Cardiac muscle cell (in vitro differentiated cells and primary cell): Measurements from ENCODE around the gene ZCWPW2. TPM values are rescaled to one million over a fixed set of nuclear protein-coding genes. Genes with fewer than 3 reads are reported as not detected.

ENCODE experiments used
- DNase-seq, 2 donors: peaks; one replicate each; pipeline versions ENCODE4 v3.0.0 to v3.0.0-alpha.2; 2010 to 2017; ENCODE audit warnings: low read depth in 1 of 2, low spot score in 1 of 2
- H3K27ac ChIP-seq: fragments of 200-600 bp; sonication (generic); 2 replicates; pipeline ENCODE4 v1.5.1; 2016
- H3K27me3 ChIP-seq: fragments of 200-600 bp; sonication (generic); 2 replicates; pipeline ENCODE4 v1.6.0; 2016; ENCODE audit warnings: control low read depth
- H3K36me3 ChIP-seq: fragments of 200-600 bp; sonication (generic); 2 replicates; pipeline ENCODE4 v1.5.1; 2016; ENCODE audit warnings: control low read depth
- H3K4me1 ChIP-seq: fragments of 200-600 bp; sonication (generic); 2 replicates; pipeline ENCODE4 v1.8.1; 2017; ENCODE audit warnings: low read depth, mild to moderate bottlenecking, mixed run types
- H3K4me3 ChIP-seq: fragments of 200-600 bp; sonication (generic); 2 replicates; pipeline ENCODE4 v1.5.1; 2016; ENCODE audit warnings: mild to moderate bottlenecking
- H3K9me3 ChIP-seq: fragments of 200-600 bp; sonication (generic); 2 replicates; pipeline ENCODE4 v1.5.1; 2017; ENCODE audit warnings: low read depth, mild to moderate bottlenecking, control low read depth
- CTCF ChIP-seq: IDR thresholded peaks from 2 replicates; pipeline ENCODE4 v1.5.1; 2012; ENCODE audit warnings: low read depth, mild to moderate bottlenecking, low read length
- polyA plus RNA-seq: library from polyadenylated mRNA; unstranded; fragments of >200 nt; fragmentation: Nextera tagmentation; extraction: Ambion mirVana; gene quantifications from 2 replicates; pipeline ENCODE4 v1.2.1, GENCODE V29; 2016
- total RNA-seq: library from RNA; depleted of rRNA; stranded (reverse); fragments of >200 nt; gene quantifications from 2 replicates; pipeline ENCODE4 v1.2.3, GENCODE V29; 2016

ZCWPW2 gene
- total and polyA plus RNA-seq, 2 experiments from 2014 or later: 0.09 to 2.9 TPM

DNA sequence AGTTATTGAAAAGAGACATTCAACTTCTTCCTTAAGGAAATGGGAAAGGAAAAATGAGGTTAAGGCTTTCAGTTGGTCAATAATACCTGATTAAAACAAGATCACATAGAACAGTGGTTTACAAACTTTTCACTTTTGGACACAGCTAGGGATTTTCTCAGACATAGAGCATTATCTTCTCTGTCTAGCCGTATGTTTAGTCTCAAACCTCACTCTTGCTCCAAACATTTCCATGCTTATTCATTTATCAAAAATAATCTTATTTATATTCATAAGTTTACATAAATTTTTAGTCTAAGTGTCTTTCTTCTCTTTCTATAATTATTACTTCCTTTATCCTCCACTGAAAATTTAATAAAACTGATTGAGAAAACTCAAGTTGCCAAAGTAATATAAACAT lies 114.3 kb downstream of the ZCWPW2 start:
- Histone ChIP-seq H3K27ac (no peak overlapping the region), H3K36me3 (no peaks in the 10 kb centered on the region), H3K27me3 (no peaks in the 10 kb centered on the region), H3K9me3 (no peaks in the 10 kb centered on the region), H3K4me3 (no peak overlapping the region), H3K4me1 (no peaks in the 10 kb centered on the region)
- TF ChIP-seq CTCF: no peak
- DNase-seq: no peak

GRCh38 chr3:28467414-28467813 lies 118.9 kb downstream of the ZCWPW2 start:
- Histone ChIP-seq H3K4me1 (no peaks in the 10 kb centered on the region), H3K4me3 (no peak overlapping the region), H3K27me3 (no peaks in the 10 kb centered on the region), H3K9me3 (no peaks in the 10 kb centered on the region), H3K27ac (no peak overlapping the region), H3K36me3 (no peaks in the 10 kb centered on the region)
- TF ChIP-seq CTCF: no peak
- DNase-seq: no peak

DNA sequence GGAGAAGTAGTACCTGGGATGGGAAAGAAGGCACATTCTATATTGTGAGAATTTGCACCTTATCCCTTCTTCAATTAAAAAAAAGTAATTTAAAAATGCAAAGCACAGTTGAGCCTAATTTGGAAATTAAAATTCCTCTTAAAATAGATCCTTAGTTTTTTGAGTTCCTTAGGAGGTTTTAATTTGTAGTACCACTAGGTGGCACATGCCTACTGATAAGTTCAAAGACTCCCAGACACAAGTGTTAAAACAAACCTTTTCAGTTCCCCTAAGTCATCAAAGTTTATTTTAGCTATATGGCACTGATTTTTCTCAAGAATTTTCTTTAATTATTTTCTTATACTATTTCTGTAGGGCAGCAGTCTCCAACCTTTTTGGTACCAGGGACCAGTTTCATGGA lies 127.7 kb downstream of the ZCWPW2 start:
- Histone ChIP-seq H3K4me3 (no peak overlapping the region), H3K4me1 (no peaks in the 10 kb centered on the region), H3K27me3 (no peaks in the 10 kb centered on the region), H3K36me3 (no peaks in the 10 kb centered on the region), H3K27ac (no peak overlapping the region), H3K9me3 (no peaks in the 10 kb centered on the region)
- peak; percentile 57 to 71 for DNase-seq
- TF ChIP-seq CTCF: peak; percentile 67

DNA sequence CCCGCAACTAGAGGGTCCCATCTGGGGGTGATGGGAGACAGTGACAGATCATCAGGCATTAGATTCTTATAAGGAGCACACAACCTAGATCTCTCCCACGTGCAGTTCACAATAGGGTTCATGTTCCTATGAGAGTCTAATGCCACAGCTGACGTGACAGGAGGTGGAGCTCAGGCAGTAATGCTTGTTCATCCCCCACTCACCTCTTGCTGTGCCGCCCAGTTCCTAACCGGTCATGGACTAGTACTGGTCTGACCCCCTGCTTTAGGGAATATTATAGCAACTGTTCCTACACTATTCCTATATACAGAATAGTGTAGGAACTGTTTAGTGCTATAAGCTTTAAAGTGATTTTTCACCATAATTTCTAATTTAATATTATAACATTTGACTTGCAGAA lies 128.2 kb downstream of the ZCWPW2 start:
- Histone ChIP-seq H3K36me3 (no peaks in the 10 kb centered on the region), H3K9me3 (no peaks in the 10 kb centered on the region), H3K4me1 (no peaks in the 10 kb centered on the region), H3K4me3 (no peak overlapping the region), H3K27ac (no peak overlapping the region), H3K27me3 (no peaks in the 10 kb centered on the region)
- DNase-seq: no peak
- no peak for TF ChIP-seq CTCF

DNA sequence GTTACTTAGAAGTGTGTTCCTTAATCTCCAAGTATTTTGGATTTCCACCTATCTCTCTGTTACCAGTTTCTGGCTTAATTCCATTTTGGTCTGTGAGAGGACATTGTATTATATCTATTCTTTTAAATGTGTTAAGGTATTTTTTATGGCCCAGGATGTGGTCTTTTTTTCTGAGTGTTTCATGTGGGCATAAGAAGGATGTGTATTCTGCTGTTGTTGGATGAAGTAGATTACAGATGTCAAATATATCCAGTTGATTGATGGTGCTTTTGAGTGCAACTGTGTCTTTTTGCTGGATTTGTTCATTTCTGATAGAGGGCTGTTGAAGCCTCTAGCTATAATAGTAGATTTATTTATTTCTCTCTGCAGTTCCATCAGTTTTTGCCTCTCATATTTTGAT lies 136.6 kb downstream of the ZCWPW2 start:
- no peaks in the 10 kb centered on the region for H3K4me1 ChIP-seq
- no peak for DNase-seq
- H3K27ac ChIP-seq: no peak overlapping the region
- H3K4me3 ChIP-seq: no peak overlapping the region
- H3K36me3 ChIP-seq: no peaks in the 10 kb centered on the region
- H3K9me3 ChIP-seq: no peaks in the 10 kb centered on the region
- TF ChIP-seq CTCF: no peak
- no peaks in the 10 kb centered on the region for H3K27me3 ChIP-seq

GRCh38 chr3:28495301-28495700 lies 146.8 kb downstream of the ZCWPW2 start:
- H3K9me3 ChIP-seq: no peaks in the 10 kb centered on the region
- no peak overlapping the region for H3K4me3 ChIP-seq
- no peaks in the 10 kb centered on the region for H3K27me3 ChIP-seq
- no peaks in the 10 kb centered on the region for H3K36me3 ChIP-seq
- no peak for DNase-seq
- H3K27ac ChIP-seq: no peak overlapping the region
- H3K4me1 ChIP-seq: no peaks in the 10 kb centered on the region
- TF ChIP-seq CTCF: no peak
